Aorta (tissue), 5 donors: ENCODE results near the gene TFCP2L1. TPM values are rescaled to one million over a fixed set of nuclear protein-coding genes. Genes with fewer than 3 reads are reported as not detected.
"Not testable (repeated sequence)": the region's sequence is repeated elsewhere in the genome, so short reads cannot be mapped to it uniquely, and the experiment has no call there.

Experiments used
- ATAC-seq: fragments of 200-7000 bp; cut with Tn5 transposase; one replicate; pipeline ENCODE4 v1.9.1; 2022; ENCODE audit warnings: moderate library complexity; ENCODE audit not compliant: low FRiP score
- DNase-seq, 2 donors: peaks; one replicate each; pipeline ENCODE4 v3.0.0-alpha.2; 2020
- H3K27ac ChIP-seq, 2 donors: one replicate each; pipeline ENCODE4 v1.5.1; 2013; ENCODE audit warnings: low read length in 2 of 2, mild to moderate bottlenecking in 2 of 2, moderate library complexity in 2 of 2, control low read depth in 1 of 2, inconsistent platforms in 1 of 2, low read depth in 1 of 2
- H3K27me3 ChIP-seq, 2 donors: one replicate each; pipeline ENCODE4 v1.6.1; 2013; ENCODE audit warnings: control low read depth in 1 of 2, low read length in 1 of 2, mild to moderate bottlenecking in 1 of 2, moderate library complexity in 1 of 2; ENCODE audit not compliant: insufficient read depth in 2 of 2, control insufficient read depth in 1 of 2
- H3K36me3 ChIP-seq, 2 donors: one replicate each; pipeline ENCODE4 v1.6.1; 2013; ENCODE audit warnings: control low read depth in 1 of 2, low read length in 1 of 2, mild to moderate bottlenecking in 1 of 2; ENCODE audit not compliant: insufficient read depth in 2 of 2, control insufficient read depth in 1 of 2
- H3K4me1 ChIP-seq, 2 donors: one replicate each; pipeline ENCODE4 v1.6.1; 2013; ENCODE audit warnings: low read length in 2 of 2, control low read depth in 1 of 2, mild to moderate bottlenecking in 1 of 2, moderate library complexity in 1 of 2; ENCODE audit not compliant: insufficient read depth in 2 of 2, control insufficient read depth in 1 of 2
- H3K4me3 ChIP-seq, 2 donors: one replicate each; pipeline ENCODE4 v1.5.1; 2013; ENCODE audit warnings: low read length in 2 of 2, control low read depth in 1 of 2, mild to moderate bottlenecking in 1 of 2
- H3K9me3 ChIP-seq: one replicate; pipeline ENCODE4 v1.6.1; 2013; ENCODE audit warnings: mild to moderate bottlenecking, low read length; ENCODE audit not compliant: control insufficient read depth
- WGBS, 2 donors: extraction: QIAGEN DNeasy Blood & Tissue Kit; methylation state at CpG; one replicate each; pipeline ENCODE4 v1.1.7; 2013; 5-methylcytosine and 5-hydroxymethylcytosine counted together
- intact Hi-C, 2 donors: fragments of 100-400 bp; cut with DNase I; formaldehyde crosslinking; loops; one replicate each; pipeline versions ENCODE4 v1.14.2 to v1.15.0; 2022
- polyA plus RNA-seq, 2 donors: library from polyadenylated mRNA; stranded (reverse); fragments of 200-250 nt; gene quantifications; one replicate each; pipeline ENCODE4 v1.2.3, GENCODE V29; 2013
- total RNA-seq, 2 donors: library from RNA; stranded (reverse); fragmentation: NEBNext Ultra II Directional; extraction: Animal tissue kit (Norgen Biotek cat#: 25700); gene quantifications; one replicate each; pipeline ENCODE4 v1.2.1, GENCODE V29; 2021
- donor health status: healthy with polysubstance abuse.
- donor health status: Bipolar disorder and iron deficiency.
- donor health status: DM: no; HTN: no; CAD: no.
- donor health status: DM: no; HTN: no; CAD: no.
- donor health status: DM: yes; HTN: yes; CAD: no.

TFCP2L1 gene
- total and polyA plus RNA-seq, 4 donors, result 0.03 to 1.7 (median 0.91) TPM

- Histone ChIP-seq H3K36me3 (no peaks in the 10 kb centered on the region), H3K4me3 (no peak overlapping the region), H3K9me3 (no peaks in the 10 kb centered on the region), H3K27ac (no peak overlapping the region), H3K4me1 (no peaks in the 10 kb centered on the region), H3K27me3 (no peaks in the 10 kb centered on the region)
- DNase-seq (no peak), ATAC-seq (no peak)
- intact Hi-C loops, result no loop called here
- WGBS, 2 donors, result 89 to 91% methylated on average over 7 of the region's 7 CpGs
Measured at GRCh38 chr2:121281694-121282093, 3.3 kb downstream of the TFCP2L1 start.

DNA sequence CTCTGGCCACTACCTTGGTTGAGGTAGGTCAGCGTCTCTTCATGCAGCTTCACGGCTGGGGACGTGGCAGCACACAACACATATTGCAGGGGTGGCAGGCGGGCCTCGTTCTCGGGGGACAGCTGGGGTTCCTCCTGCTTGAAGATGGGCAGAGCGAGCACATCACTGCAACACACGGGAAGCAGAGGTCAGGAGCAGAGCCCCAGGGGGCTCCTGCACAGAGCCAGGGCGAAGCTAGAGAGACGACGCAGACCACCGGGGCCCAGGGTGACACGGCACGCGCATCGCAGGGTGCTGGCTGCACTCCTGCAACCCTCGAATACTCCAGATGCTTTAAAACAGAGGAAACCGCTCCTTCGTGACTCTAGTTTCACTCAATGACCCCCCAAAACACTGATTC lies 3.9 kb downstream of the TFCP2L1 start:
- 90 to 92% methylated on average over 19 of the region's 19 CpGs for WGBS, 2 donors
- no peaks in the 10 kb centered on the region for H3K4me1 ChIP-seq
- ATAC-seq (no peak), DNase-seq (no peak)
- H3K27me3 ChIP-seq, result no peaks in the 10 kb centered on the region
- no peak overlapping the region for H3K27ac ChIP-seq
- intact Hi-C loops, result no loop called here
- no peak overlapping the region for H3K4me3 ChIP-seq
- no peaks in the 10 kb centered on the region for H3K9me3 ChIP-seq
- no peaks in the 10 kb centered on the region for H3K36me3 ChIP-seq

DNA sequence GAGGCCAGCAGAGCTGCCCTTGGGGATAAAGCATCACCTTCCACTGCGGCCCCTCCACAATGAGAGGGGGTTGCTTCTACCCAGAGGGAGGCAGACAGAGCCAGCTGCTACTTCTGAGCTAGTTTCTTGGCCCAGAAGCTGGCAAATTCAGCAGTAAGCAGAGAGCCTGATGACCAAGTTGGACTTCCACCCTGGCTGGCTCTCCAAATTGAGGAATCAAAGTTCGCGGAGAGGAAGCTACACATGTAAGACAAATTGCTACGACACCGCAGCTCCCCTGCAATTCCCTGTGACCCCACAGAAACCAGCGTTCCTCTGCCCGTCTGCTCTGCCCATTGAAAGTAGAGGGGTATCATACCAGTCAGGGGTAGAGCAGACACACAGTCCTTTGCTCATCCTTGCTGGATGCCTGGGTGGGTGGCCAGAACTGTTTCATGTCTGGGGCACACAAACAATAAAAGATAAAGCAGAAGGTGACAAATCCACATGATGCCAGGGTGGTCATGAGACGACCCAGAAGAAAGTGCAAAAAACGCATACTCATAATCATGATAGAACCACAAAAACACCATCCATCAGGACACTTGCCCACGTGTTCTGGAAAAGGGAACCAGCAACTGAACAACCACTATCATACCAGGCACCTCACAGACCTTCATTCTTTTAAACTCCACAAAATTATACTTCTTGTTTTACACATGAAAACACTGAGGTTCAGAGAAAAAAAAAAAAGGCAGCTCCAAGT lies 5.4 kb downstream of the TFCP2L1 start:
- no peak overlapping the region for H3K27ac ChIP-seq
- 83 to 85% methylated on average over 10 of the region's 10 CpGs for WGBS, 2 donors
- ATAC-seq (no peak), DNase-seq (no peak)
- H3K4me1 ChIP-seq, result no peaks in the 10 kb centered on the region
- intact Hi-C loops, result no loop called here
- no peaks in the 10 kb centered on the region for H3K36me3 ChIP-seq
- no peak overlapping the region for H3K4me3 ChIP-seq
- H3K9me3 ChIP-seq, result no peaks in the 10 kb centered on the region
- H3K27me3 ChIP-seq, result no peaks in the 10 kb centered on the region

DNA sequence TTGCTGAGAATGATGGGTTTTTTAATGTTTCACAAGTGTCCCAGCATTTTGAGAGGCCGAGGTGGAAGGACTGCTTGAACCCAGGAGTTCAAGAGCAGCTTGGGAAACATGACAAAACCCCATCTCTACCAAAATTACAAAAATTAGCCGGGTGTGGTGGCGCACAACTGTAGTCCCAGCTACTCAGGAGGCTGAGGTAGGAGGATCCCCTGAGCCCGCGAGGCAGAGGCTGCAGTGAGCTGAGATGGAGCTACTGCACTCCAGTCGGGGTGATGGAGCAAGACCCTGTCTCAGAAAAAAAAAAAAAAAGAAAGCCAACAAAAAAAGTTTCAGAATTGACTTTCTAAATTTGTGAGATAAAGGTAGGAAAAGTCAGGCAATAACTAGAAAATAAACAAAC lies 8.7 kb downstream of the TFCP2L1 start:
- DNase-seq (no peak), ATAC-seq (no peak)
- H3K27me3 ChIP-seq, result no peaks in the 10 kb centered on the region
- no peak overlapping the region for H3K27ac ChIP-seq
- no peaks in the 10 kb centered on the region for H3K4me1 ChIP-seq
- intact Hi-C loops, result no loop called here
- WGBS, 2 donors, result 90 to 93% methylated on average over 6 of the region's 6 CpGs
- no peaks in the 10 kb centered on the region for H3K9me3 ChIP-seq
- H3K36me3 ChIP-seq, result no peaks in the 10 kb centered on the region
- H3K4me3 ChIP-seq, result no peak overlapping the region

- no peaks in the 10 kb centered on the region for H3K9me3 ChIP-seq
- no peak for DNase-seq
- H3K4me1 ChIP-seq, result no peaks in the 10 kb centered on the region
- H3K36me3 ChIP-seq, result no peaks in the 10 kb centered on the region
- H3K27me3 ChIP-seq, result peaks cover 0 to 2% of the 10 kb centered on the region in 2 donors
- intact Hi-C loops, result no loop called here
- no peak overlapping the region for H3K4me3 ChIP-seq
- no peak for ATAC-seq
- no peak overlapping the region for H3K27ac ChIP-seq
- WGBS, 2 donors, result 44 to 47% methylated on average over 3 of the region's 3 CpGs
Measured at GRCh38 chr2:121273116-121273515, 11.9 kb downstream of the TFCP2L1 start.

DNA sequence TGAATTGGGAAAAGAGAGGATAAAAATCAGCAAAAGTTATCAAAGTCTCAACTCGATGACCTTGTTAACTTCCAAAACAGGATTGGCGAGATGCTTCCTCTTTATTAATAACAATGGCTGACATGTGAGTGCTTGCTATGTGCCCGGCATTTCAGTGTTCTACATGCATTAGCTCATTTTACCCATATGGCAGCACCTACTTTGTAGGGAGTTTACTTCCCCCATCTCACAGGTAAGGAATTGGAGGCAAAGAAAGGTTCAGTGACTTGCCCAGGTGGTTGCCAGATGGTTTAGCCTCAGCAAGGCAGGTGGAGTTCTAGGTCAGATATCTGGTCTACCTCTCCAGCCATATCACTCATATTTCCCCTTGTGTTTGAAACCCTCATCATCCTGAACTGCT lies 12.4 kb downstream of the TFCP2L1 start:
- no peak overlapping the region for H3K27ac ChIP-seq
- intact Hi-C loops, result no loop called here
- 88 to 91% methylated on average over 3 of the region's 3 CpGs for WGBS, 2 donors

DNA sequence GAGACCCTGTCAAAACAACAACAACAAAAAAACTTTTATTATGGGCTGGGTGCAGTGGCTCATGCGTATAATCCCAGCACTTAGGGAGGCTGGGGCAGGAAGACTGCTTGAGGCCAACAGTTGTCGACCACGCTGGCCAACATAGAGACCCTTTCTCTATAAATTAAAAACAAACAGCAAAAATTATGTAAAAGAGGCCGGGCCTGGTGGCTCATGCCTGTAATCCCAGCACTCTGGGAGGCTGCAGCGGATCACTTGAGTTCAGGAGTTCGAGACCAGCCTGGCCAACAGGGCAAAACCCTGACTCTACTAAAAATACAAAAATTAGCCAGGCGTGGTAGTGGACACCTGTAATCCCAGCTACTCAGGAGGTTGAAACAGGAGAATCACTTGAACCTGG lies 15.6 kb downstream of the TFCP2L1 start:
- H3K9me3 ChIP-seq, H3K4me3 ChIP-seq, H3K4me1 ChIP-seq, intact Hi-C loops, H3K36me3 ChIP-seq, DNase-seq, ATAC-seq, H3K27me3 ChIP-seq, H3K27ac ChIP-seq: not testable (repeated sequence)
- 94 to 96% methylated on average over 7 of the region's 7 CpGs for WGBS, 2 donors

More for the DNA sequence above, 12.4 kb downstream of the TFCP2L1 start:
- Histone ChIP-seq H3K9me3 (no peaks in the 10 kb centered on the region), H3K36me3 (no peaks in the 10 kb centered on the region), H3K27me3 (peaks cover 0 to 2% of the 10 kb centered on the region in 2 donors), H3K4me3 (no peak overlapping the region), H3K4me1 (no peaks in the 10 kb centered on the region)
- ATAC-seq, result no peak
- DNase-seq, result no peak

- DNase-seq (peak in 1 of 2 donors; percentile 34), ATAC-seq (no peak)
- Histone ChIP-seq H3K4me1 (no peaks in the 10 kb centered on the region), H3K9me3 (no peaks in the 10 kb centered on the region), H3K27me3 (peaks cover 0 to 2% of the 10 kb centered on the region in 2 donors), H3K4me3 (no peak overlapping the region), H3K27ac (no peak overlapping the region), H3K36me3 (no peaks in the 10 kb centered on the region)
- intact Hi-C loops, result no loop called here
- WGBS, 2 donors, result 68 to 83% methylated on average over 6 of the region's 6 CpGs
Measured at GRCh38 chr2:121266543-121267106, 18.4 kb downstream of the TFCP2L1 start.
